Thyroid gland (tissue), 4 donors: ENCODE data around the gene SULT1A1. TPM values are rescaled to one million over a fixed set of nuclear protein-coding genes. Genes with fewer than 3 reads are reported as not detected.
"Not testable (repeated sequence)": the region's sequence is repeated elsewhere in the genome, so short reads cannot be mapped to it uniquely, and the experiment has no call there.

Source experiments
- DNase-seq, 2 donors: peaks; one replicate each; pipeline ENCODE4 v3.0.0-alpha.2; 2019
- H3K27ac ChIP-seq, 3 donors: fragments of 200-600 bp; sonication (generic); 1 replicate in 2 of 3; 2 replicates in 1 of 3; pipeline ENCODE4 v1.5.1; 2016 to 2019; ENCODE audit warnings: mild to moderate bottlenecking in 1 of 3, moderate library complexity in 1 of 3
- H3K27me3 ChIP-seq: fragments of 200-600 bp; sonication (generic); one replicate; pipeline ENCODE4 v1.5.1; 2019
- H3K36me3 ChIP-seq, 2 donors: fragments of 200-600 bp; sonication (generic); one replicate each; pipeline ENCODE4 v1.5.1; 2016 to 2019
- H3K4me1 ChIP-seq, 2 donors: fragments of 200-600 bp; sonication (generic); one replicate each; pipeline ENCODE4 v1.5.1; 2017 to 2019
- H3K4me3 ChIP-seq, 3 donors: fragments of 200-600 bp; sonication (generic); replicated peaks in 1 of 3; 1 replicate in 2 of 3; 2 replicates in 1 of 3; pipeline ENCODE4 v1.5.1; 2016; ENCODE audit warnings: mild to moderate bottlenecking in 1 of 3
- H3K9me3 ChIP-seq: fragments of 200-600 bp; sonication (generic); one replicate; pipeline ENCODE4 v1.5.1; 2017
- POLR2A ChIP-seq, 2 donors: fragments of 450-650 bp; IDR thresholded peaks; one replicate each; pipeline ENCODE4 v1.6.1; 2017; ENCODE audit warnings: antibody characterized with exemption in 2 of 2, mild to moderate bottlenecking in 2 of 2, moderate library complexity in 1 of 2
- WGBS, 2 donors: methylation state at CpG; one replicate each; pipeline ENCODE4 v1.1.5; 2017; 5-methylcytosine and 5-hydroxymethylcytosine counted together
- intact Hi-C: fragments of 100-400 bp; cut with DNase I; formaldehyde crosslinking; loops from one replicate; pipeline ENCODE4 v1.15.1; 2023
- total RNA-seq, 4 donors: library from RNA; depleted of rRNA; stranded (reverse); fragments of >200 nt; gene quantifications; one replicate each; pipeline ENCODE4 v1.2.3, GENCODE V29; 2016
- TF ChIP-seq, protein P1 (sequence below), 6 experiments: fragments of 200-600 bp in 3 of 6; fragments of 450-650 bp in 3 of 6; sonication (generic) in 3 of 6; IDR thresholded peaks; one replicate each; pipeline ENCODE4 v1.5.1; 2016 to 2019; ENCODE audit warnings: antibody characterized with exemption in 6 of 6, mild to moderate bottlenecking in 2 of 6, inconsistent platforms in 1 of 6, moderate library complexity in 1 of 6

The SULT1A1 gene
- total RNA-seq, 4 donors from 2014 or later = 84.9 to 162 (median 118) TPM

DNA sequence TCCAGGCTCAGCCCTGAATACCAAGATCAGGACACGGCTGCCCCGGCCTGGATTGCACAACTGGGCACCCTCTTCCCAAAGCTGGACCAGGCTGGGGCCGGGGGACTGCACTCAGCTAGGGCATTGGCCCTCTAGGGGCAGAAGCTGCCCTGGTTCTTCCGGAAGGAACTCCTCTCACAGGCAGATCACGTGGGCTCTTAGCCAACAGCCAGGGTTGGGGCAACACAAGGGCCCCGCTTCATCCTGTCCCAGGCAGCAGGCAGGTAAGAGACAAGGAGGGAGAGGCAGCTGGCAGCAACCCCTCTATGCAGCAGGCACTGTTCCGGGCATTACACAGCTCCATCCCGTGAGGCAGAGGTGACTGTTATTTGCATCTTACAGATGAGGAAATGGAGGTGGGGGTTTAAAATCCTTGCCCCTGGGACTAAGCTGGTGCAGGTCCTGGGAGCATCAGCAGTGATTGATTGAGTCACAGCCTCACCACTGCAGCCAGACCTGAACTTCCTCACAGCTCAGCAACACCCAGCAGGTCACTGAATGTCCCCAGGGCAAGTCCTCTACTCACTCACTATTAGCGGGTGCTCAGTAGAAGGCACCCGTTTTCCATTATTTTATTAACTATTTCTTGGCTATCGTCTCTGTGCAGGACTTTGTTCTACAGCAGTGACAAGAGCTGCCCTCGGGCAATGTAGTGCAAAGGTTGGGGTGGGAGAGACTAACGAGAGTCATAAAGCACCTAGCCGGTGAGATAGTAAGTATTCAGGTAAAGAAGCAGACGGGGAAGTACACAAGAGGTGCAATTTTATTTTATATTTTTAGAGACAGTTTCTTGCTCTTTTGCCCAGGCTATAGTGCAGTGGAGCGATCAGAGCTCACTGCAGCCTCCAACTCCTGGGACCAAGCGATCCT lies 10.2 kb downstream of the SULT1A1 start:
- DNase-seq, H3K27ac ChIP-seq, H3K36me3 ChIP-seq, intact Hi-C loops, H3K27me3 ChIP-seq, H3K4me3 ChIP-seq, H3K9me3 ChIP-seq: not testable (repeated sequence)
- no CpG with 5 or more reads among the region's 17 CpGs for WGBS, 2 donors
- peaks cover 20 to 23% of the 10 kb centered on the region in 2 donors for H3K4me1 ChIP-seq

DNA sequence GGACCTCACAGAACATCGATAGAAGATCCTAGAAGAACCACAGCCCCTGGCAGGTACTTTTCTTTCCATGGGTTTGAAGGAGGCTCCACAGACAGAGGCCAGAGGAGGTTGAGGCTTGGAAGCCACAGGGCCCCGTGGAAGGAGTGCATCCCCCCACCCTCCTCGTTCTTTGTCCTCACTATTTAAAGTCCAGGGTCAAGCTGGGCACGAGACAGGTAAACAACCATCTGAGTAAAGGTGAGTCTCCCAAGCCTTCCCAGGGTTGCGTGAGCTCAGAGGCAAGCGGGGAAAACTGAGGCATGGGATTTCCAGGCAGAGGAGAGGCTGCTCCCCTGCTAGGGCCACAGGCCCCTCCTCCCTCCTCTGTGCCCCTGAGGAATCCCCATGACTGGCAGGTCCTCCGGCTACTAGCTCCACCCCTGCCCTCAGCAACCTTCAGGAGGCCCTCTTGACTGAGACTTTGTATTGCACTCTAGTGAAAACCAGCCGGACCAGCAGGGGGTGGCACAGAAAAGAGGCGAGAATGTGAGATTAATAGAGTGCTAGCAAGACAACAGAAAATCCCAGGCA lies 12.1 kb downstream of the SULT1A1 start:
- WGBS, 2 donors = 52 to 57% methylated on average over 8 to 9 of the region's 9 CpGs
- peak overlapping the region; percentile 84 to 96 (median 91) for H3K27ac ChIP-seq
- intact Hi-C loops = no loop called here
- no peaks in the 10 kb centered on the region for H3K27me3 ChIP-seq
- DNase-seq = peak; percentile 87 to 89
- peaks cover 20 to 23% of the 10 kb centered on the region in 2 donors for H3K4me1 ChIP-seq
- H3K9me3 ChIP-seq = no peaks in the 10 kb centered on the region
- H3K36me3 ChIP-seq = no peaks in the 10 kb centered on the region
- no peak overlapping the region for H3K4me3 ChIP-seq
- TF ChIP-seq POLR2A (IDR thresholded peaks at IDR 0.05) = no peak
- TF ChIP-seq, protein P1, sequence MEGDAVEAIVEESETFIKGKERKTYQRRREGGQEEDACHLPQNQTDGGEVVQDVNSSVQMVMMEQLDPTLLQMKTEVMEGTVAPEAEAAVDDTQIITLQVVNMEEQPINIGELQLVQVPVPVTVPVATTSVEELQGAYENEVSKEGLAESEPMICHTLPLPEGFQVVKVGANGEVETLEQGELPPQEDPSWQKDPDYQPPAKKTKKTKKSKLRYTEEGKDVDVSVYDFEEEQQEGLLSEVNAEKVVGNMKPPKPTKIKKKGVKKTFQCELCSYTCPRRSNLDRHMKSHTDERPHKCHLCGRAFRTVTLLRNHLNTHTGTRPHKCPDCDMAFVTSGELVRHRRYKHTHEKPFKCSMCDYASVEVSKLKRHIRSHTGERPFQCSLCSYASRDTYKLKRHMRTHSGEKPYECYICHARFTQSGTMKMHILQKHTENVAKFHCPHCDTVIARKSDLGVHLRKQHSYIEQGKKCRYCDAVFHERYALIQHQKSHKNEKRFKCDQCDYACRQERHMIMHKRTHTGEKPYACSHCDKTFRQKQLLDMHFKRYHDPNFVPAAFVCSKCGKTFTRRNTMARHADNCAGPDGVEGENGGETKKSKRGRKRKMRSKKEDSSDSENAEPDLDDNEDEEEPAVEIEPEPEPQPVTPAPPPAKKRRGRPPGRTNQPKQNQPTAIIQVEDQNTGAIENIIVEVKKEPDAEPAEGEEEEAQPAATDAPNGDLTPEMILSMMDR (IDR thresholded peaks at IDR 0.05) = peak in 4 of 6 experiments; percentile 12 to 52 (median 44)

DNA sequence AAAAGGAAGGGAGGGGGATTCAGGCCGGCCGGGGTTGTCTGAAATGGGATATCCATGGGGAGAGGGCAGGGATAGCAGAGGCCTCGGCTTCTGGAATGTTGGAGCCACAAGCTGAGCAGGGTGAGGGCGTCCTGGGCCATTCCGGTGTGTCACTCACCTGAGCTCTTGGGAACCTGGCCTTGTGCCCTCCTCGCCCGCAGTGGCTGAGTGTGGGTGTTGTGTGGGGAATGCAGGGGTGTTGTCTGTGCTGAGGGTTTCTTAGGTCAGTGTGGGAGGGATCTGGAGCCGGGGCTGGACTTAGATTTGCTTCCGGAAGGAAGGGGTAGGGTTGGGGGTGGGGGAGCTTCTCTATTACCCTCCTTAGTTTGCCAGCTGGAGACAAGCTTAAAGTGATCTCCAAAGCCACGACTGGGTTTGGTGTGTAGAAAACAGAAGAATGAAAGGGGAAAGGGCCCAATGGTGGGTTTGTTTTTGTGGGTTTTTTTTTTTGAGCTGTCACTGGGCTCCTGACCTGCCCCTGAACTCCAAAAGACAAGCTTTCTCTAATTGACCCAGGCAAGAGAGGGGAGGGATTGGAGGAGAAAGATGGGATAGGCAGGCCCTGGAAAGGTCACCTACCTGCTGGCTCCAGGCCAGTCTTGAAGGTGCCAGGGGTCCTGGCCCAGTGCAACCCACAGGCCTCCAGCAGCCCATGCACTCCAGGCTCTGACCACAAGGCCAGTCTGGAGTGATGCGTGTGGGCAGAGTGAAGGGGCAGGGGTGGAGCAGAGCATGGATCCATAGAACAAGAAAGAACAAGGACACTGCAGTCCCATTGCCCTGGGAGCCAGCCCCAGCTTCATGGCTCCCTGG lies 12.8 kb downstream of the SULT1A1 start, which contains the start of gene SULT1A2:
Gene SULT1A2 (minus strand): TSS at position 211 of the 852 bp plus-strand sequence. CDS start 1,120 bp downstream, outside the sequence.
- intact Hi-C loops = no loop called here
- peak in 1 of 2 donors; percentile 59 for TF ChIP-seq POLR2A (IDR thresholded peaks at IDR 0.05)
- TF ChIP-seq, protein P1 (IDR thresholded peaks at IDR 0.05) = no peak
- H3K27ac ChIP-seq = peak within 1 kb of the TSS; percentile 84 to 96 (median 91)
- DNase-seq = peak; percentile 96 to 97
- H3K36me3 ChIP-seq = no peaks in the 10 kb centered on the region
- no peaks in the 10 kb centered on the region for H3K27me3 ChIP-seq
- WGBS, 2 donors = 15 to 18% methylated on average over 11 of the region's 11 CpGs
- H3K4me3 ChIP-seq = no peak within 1 kb of the TSS
- peaks cover 20 to 23% of the 10 kb centered on the region in 2 donors for H3K4me1 ChIP-seq
- H3K9me3 ChIP-seq = no peaks in the 10 kb centered on the region

DNA sequence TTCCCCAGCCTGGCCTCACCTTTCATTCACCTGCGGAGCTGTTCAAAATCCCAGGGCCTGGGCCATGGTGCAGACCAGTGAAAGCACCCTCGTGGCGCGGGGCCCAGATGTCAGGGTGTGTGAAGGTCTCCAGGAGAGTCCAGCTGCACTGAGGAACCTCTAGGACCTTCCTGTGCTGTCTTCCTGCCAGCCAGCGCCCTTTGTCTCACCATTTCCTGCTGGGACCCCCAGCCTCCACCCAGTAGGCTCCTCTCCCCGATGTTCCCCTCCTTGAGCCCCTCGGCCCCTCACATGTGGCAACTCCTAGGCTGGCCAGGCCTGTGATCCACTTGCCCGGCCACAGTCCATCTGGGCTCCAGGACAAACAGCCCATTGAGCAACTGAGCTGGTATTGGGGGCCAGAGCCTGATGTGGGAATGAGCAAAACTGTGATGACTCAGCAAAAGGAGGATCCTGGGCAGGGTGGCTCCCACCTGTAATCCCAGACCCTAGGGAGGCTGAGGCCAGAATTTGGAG lies 13.7 kb downstream of the SULT1A1 start:
- intact Hi-C loops = no loop called here
- Histone ChIP-seq H3K4me3 (no peak overlapping the region), H3K36me3 (peaks cover 2 to 4% of the 10 kb centered on the region in 2 donors), H3K9me3 (no peaks in the 10 kb centered on the region), H3K27ac (peak overlapping the region; percentile 84 to 96 (median 91)), H3K4me1 (peaks cover 20 to 23% of the 10 kb centered on the region in 2 donors), H3K27me3 (no peaks in the 10 kb centered on the region)
- 62 to 83% methylated on average over 3 to 4 of the region's 8 CpGs for WGBS, 2 donors
- DNase-seq = peak; percentile 44 to 46
- no peak for TF ChIP-seq POLR2A (IDR thresholded peaks at IDR 0.05)
- TF ChIP-seq, protein P1 (IDR thresholded peaks at IDR 0.05) = no peak

DNA sequence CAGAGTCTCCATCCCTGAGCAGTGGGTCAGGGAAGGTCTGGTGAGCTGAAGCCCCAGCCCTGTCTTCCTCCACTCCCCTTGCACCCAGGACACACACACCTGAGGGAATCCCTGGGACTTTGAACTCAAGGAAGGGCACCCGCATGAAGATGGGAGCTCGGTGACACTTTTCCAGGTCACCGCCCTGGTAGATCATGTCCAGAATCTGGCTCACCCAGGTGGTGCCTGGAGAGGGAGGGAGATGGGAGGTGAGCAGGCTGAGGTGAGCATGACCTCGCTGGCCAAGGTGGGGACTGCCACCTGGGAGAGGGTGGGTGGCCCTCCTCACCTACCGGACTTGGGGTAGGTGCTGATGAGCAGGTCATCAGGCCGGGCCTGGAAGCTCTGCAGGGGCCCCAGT lies 14.4 kb downstream of the SULT1A1 start:
- intact Hi-C loops, H3K27me3 ChIP-seq, H3K9me3 ChIP-seq, H3K4me3 ChIP-seq, DNase-seq: not testable (repeated sequence)
- 92% methylated on average over 6 of the region's 6 CpGs; no CpG with 5 or more reads in 1 of the 2 donors for WGBS, 2 donors
- H3K4me1 ChIP-seq = peaks cover 20 to 23% of the 10 kb centered on the region in 2 donors
- H3K27ac ChIP-seq = peak overlapping the region in 1 of 3 donors; percentile 23
- H3K36me3 ChIP-seq = peaks cover 9 to 11% of the 10 kb centered on the region in 2 donors
